HepG2 (cell line): Measurements from ENCODE around the gene PLEKHM2. TPM values are rescaled to one million over a fixed set of nuclear protein-coding genes. Genes with fewer than 3 reads are reported as not detected.

Source experiments
- ATAC-seq: fragments of 200-7000 bp; cut with Tn5 transposase; 3 replicates; pipeline ENCODE4 v1.9.1; 2020; ENCODE audit warnings: mild to moderate bottlenecking, moderate library complexity
- BruUV-seq: library from RNA; stranded (reverse); fragments of 400-500 nt; replicated peaks from 2 replicates; lab custom pipeline; 2021; lab: Mats Ljungman, UMichigan
- CTCF ChIA-PET: fragments of 300-600 bp; formaldehyde crosslinking; extraction: SDS; loops from one replicate; lab custom pipeline; 2021; ENCODE audit warnings: low total read pairs, inconsistent platforms, low intra/inter-chr PET ratio; lab: Yijun Ruan, JAX
- POLR2A ChIA-PET: fragments of 350-600 bp; sonication (Branson Sonifier 250); formaldehyde crosslinking; loops from one replicate; lab custom pipeline; 2020; ENCODE audit warnings: antibody characterized with exemption, inconsistent platforms; lab: Yijun Ruan, JAX
- DNase-seq: peaks from one replicate; pipeline ENCODE4 v3.0.0-alpha.2; 2015; ENCODE audit warnings: low spot score
- FAIRE-seq: peaks from 3 replicates; lab custom pipeline; 2011; peaks lifted over from hg19 to GRCh38; lab: Jason Lieb, UNC
- H2AFZ ChIP-seq: one replicate; pipeline ENCODE4 v1.6.1; 2011; ENCODE audit warnings: low read length, inconsistent platforms
- H3K27ac ChIP-seq: fragments of 300-600 bp; 3 replicates; pipeline ENCODE4 v1.8.0; 2011; ENCODE audit warnings: mixed run types, mild to moderate bottlenecking, mixed read lengths, low read length, inconsistent platforms; ENCODE audit not compliant: insufficient read depth; ENCODE audit errors: extremely low read length
- H3K27me3 ChIP-seq, 2 experiments: fragments of 200-600 bp in 1 of 2; 2 replicates in 1 of 2; 3 replicates in 1 of 2; pipeline versions ENCODE4 v1.6.0 to v1.8.0; 2011; ENCODE audit warnings: low read length in 2 of 2, mild to moderate bottlenecking in 2 of 2, moderate library complexity in 2 of 2, inconsistent platforms in 1 of 2; ENCODE audit not compliant: insufficient read depth in 2 of 2, control insufficient read depth in 1 of 2
- H3K36me3 ChIP-seq, 2 experiments: fragments of 200-600 bp in 1 of 2; replicated peaks in 1 of 2; 2 replicates in 1 of 2; 3 replicates in 1 of 2; pipeline versions ENCODE4 v1.5.1 to v1.8.0; 2011; ENCODE audit warnings: low read length in 2 of 2, inconsistent platforms in 1 of 2; ENCODE audit not compliant: insufficient read depth in 2 of 2, control insufficient read depth in 1 of 2
- H3K4me1 ChIP-seq: 2 replicates; pipeline ENCODE4 v1.5.1; 2012; ENCODE audit warnings: low read length, inconsistent platforms; ENCODE audit not compliant: insufficient read depth
- H3K4me2 ChIP-seq: 2 replicates; pipeline ENCODE4 v1.6.0; 2011; ENCODE audit warnings: low read depth, low read length, inconsistent platforms
- H3K4me3 ChIP-seq, 3 experiments: fragments of 200-600 bp in 1 of 3; sonication (generic), shearing (Covaris generic) in 1 of 3; replicated peaks in 1 of 3; 2 replicates each; pipeline ENCODE4 v1.5.1; 2011 to 2016; ENCODE audit warnings: low read length in 3 of 3, inconsistent platforms in 2 of 3, low read depth in 2 of 3, mild to moderate bottlenecking in 2 of 3, control low read depth in 1 of 3, mixed read lengths in 1 of 3; ENCODE audit not compliant: insufficient read depth in 1 of 3
- H3K79me2 ChIP-seq: one replicate; pipeline ENCODE4 v1.6.1; 2011; ENCODE audit warnings: low read length, inconsistent platforms; ENCODE audit not compliant: insufficient read depth
- H3K9ac ChIP-seq: 2 replicates; pipeline ENCODE4 v1.6.0; 2011; ENCODE audit warnings: mild to moderate bottlenecking, low read depth, low read length, inconsistent platforms; ENCODE audit not compliant: insufficient read depth
- H3K9me3 ChIP-seq: 2 replicates; pipeline ENCODE4 v1.5.1; 2012; ENCODE audit warnings: mild to moderate bottlenecking, low read length
- H4K20me1 ChIP-seq: 2 replicates; pipeline ENCODE4 v1.6.0; 2011; ENCODE audit warnings: inconsistent platforms, mild to moderate bottlenecking, low read length, moderate library complexity; ENCODE audit not compliant: insufficient read depth
- EEA1 ChIP-seq: sonication (generic); formaldehyde crosslinking; IDR thresholded peaks from 2 replicates; pipeline ENCODE4 v1.5.1; 2020; ENCODE audit warnings: mild to moderate bottlenecking, missing genetic modification reagents, borderline replicate concordance
- FOXA3 ChIP-seq: IDR thresholded peaks from 2 replicates; pipeline ENCODE4 v1.6.1; 2016; ENCODE audit warnings: missing genetic modification reagents, missing compliant biosample characterization
- KLF13 ChIP-seq: sonication (generic); formaldehyde crosslinking; IDR thresholded peaks from 2 replicates; pipeline ENCODE4 v1.4.0; 2020; ENCODE audit warnings: mild to moderate bottlenecking, missing genetic modification reagents
- MAFK ChIP-seq, 2 experiments: IDR thresholded peaks in 1 of 2; conservative IDR thresholded peaks in 1 of 2; 2 replicates each; pipeline ENCODE4 v1.6.1; 2011; ENCODE audit warnings: improper control_type of control experiment in 2 of 2, low read length in 2 of 2
- NFKB2 ChIP-seq: sonication (generic); formaldehyde crosslinking; IDR thresholded peaks from 2 replicates; pipeline ENCODE4 v1.4.0; 2020; ENCODE audit warnings: missing genetic modification reagents, borderline replicate concordance
- NFRKB ChIP-seq: fragments of 450-650 bp; IDR thresholded peaks from 2 replicates; pipeline ENCODE4 v1.6.1; 2017
- POLR2A ChIP-seq, 2 experiments: IDR thresholded peaks; 2 replicates each; pipeline ENCODE4 v1.6.1; 2011; ENCODE audit warnings: low read depth in 2 of 2, low read length in 2 of 2, mild to moderate bottlenecking in 1 of 2, moderate library complexity in 1 of 2; ENCODE audit not compliant: insufficient read depth in 1 of 2
- SMARCC2 ChIP-seq: fragments of 450-650 bp; IDR thresholded peaks from 2 replicates; pipeline ENCODE4 v1.6.1; 2017; ENCODE audit warnings: antibody characterized with exemption, mild to moderate bottlenecking
- TAF1 ChIP-seq: sonication (generic); formaldehyde crosslinking; IDR thresholded peaks from 2 replicates; pipeline ENCODE4 v1.4.0; 2020; ENCODE audit warnings: missing genetic modification reagents
- ZNF124 ChIP-seq: sonication (generic); formaldehyde crosslinking; IDR thresholded peaks from 2 replicates; pipeline ENCODE4 v1.4.0; 2020; ENCODE audit warnings: missing genetic modification reagents
- ZNF235 ChIP-seq: sonication (generic); formaldehyde crosslinking; IDR thresholded peaks from 2 replicates; pipeline ENCODE4 v1.8.1; 2023; ENCODE audit warnings: mild to moderate bottlenecking, missing genetic modification reagents, borderline replicate concordance
- ZNF24 ChIP-seq: fragments of 450-650 bp; IDR thresholded peaks from 2 replicates; pipeline ENCODE4 v1.6.1; 2017; ENCODE audit warnings: antibody characterized with exemption, mild to moderate bottlenecking
- ZNF768 ChIP-seq: sonication (generic); formaldehyde crosslinking; IDR thresholded peaks from 2 replicates; pipeline ENCODE4 v1.4.0; 2020; ENCODE audit warnings: missing genetic modification reagents
- WGBS: methylation state at CpG from one replicate; pipeline ENCODE4 v1.1.6; 2017; ENCODE audit warnings: low lambda C conversion rate; 5-methylcytosine and 5-hydroxymethylcytosine counted together
- in situ Hi-C: cut with HindIII; loops from 2 replicates; pipeline ENCODE4 v1.10.0; 2017; ENCODE audit warnings: low pct_unique_long_range_greater_than_20kb; ENCODE audit not compliant: extremely low pct_ligation_motif_present
- intact Hi-C: fragments of 100-400 bp; cut with micrococcal nuclease; formaldehyde crosslinking; loops from one replicate; pipeline ENCODE4 v1.10.0; 2022; ENCODE audit not compliant: unreplicated experiment
- polyA plus RNA-seq, 8 experiments: library from polyadenylated mRNA; depleted of rRNA in 3 of 8; stranded (reverse) in 7 of 8; unstranded in 1 of 8; fragments of >200 nt; fragmentation: Illumina TruSeq in 4 of 8; extraction: Trizol in 4 of 8; gene quantifications; 2 replicates each; pipeline versions ENCODE4 v1.2.1 to v1.2.3, GENCODE V29; 2011 to 2016; ENCODE audit warnings: low read depth in 4 of 8, missing spikeins in 1 of 8, mixed read lengths in 1 of 8; ENCODE audit not compliant: insufficient read depth in 1 of 8
- total RNA-seq, 5 experiments: library from RNA; depleted of rRNA; stranded (reverse); fragments of >200 nt; fragmentation: Illumina TruSeq; extraction: Trizol; gene quantifications; 2 replicates each; pipeline ENCODE4 v1.2.3, GENCODE V29; 2016; ENCODE audit warnings: low read depth in 1 of 5
- TF ChIP-seq, protein P1 (sequence below): sonication (generic); formaldehyde crosslinking; conservative IDR thresholded peaks from 2 replicates; pipeline ENCODE4 v1.8.0; 2022; ENCODE audit warnings: low read depth, missing genetic modification reagents
- TF ChIP-seq, protein P2 (sequence below): sonication (generic); formaldehyde crosslinking; IDR thresholded peaks from 2 replicates; pipeline ENCODE4 v1.4.0; 2020; ENCODE audit warnings: missing genetic modification reagents
- TF ChIP-seq, protein P3 (sequence below): sonication (generic); formaldehyde crosslinking; IDR thresholded peaks from 2 replicates; pipeline ENCODE4 v1.4.0; 2020; ENCODE audit warnings: missing genetic modification reagents

PLEKHM2 gene
- total and polyA plus RNA-seq, 2 of the 13 experiments (the other 11 are each of a cell fraction or from before 2014, with no cell fraction given) = 16.5 to 27.3 TPM

DNA sequence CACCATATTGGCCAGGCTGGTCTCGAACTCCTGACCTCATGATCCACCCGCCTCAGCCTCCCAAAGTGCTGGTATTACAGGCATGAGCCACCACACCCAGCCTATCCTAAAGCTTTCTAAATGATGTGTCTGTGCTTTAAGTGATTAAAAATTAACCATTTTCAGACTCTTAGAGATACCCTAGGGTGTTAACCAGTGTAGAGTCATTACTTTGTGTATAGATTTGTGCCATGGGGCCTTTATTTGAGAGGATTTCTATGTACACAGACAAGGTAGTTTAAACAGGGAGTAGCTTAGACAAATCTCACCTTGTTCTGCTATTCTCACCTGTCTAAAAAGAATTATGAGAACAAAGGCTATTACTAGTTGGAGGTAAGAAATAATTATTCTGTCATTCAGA, 12.7 kb upstream of the PLEKHM2 start (continued):
- no peak for TF ChIP-seq NFRKB

DNA sequence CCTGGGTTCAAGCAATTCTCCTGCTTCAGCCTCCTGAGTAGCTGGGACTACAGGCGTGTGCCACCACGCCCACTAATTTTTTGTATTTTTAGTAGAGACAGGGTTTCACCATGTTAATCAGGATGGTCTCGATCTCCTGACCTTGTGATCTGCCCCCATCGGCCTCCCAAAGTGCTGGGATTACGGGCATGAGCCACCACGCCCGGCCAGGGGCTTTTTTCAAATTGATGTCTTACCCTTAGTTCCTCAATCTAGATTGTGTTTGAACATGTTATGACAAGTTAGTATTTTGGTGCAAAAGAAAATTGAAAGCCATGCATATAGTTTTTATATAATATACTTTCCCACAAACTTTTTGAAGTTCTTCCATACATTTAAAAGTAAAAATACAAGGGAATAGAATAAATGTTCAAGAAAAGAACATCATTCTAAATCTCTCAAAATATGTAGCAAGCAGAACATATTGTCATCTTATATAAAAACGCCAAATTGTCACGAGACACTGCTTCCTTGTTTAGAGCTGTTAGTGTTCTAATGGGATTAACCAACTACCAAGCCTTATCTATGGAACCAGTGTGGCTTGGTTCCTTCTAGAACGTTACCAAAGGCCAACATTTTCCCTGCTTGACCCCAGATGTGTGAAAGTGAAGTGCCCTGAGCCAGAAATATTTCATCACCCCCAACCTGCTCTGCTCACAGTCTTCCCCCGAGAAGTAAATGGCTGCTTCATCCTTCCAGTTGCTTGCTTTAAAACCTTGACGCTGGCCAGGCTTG, 9.5 kb upstream of the PLEKHM2 start:
- POLR2A ChIA-PET = no interaction called here
- Histone ChIP-seq H4K20me1 (no peaks in the 10 kb centered on the region), H3K27me3 (no peaks in the 10 kb centered on the region), H2AFZ (no peak overlapping the region), H3K79me2 (no peaks in the 10 kb centered on the region), H3K4me1 (no peaks in the 10 kb centered on the region), H3K9me3 (no peaks in the 10 kb centered on the region), H3K36me3 (no peaks in the 10 kb centered on the region), H3K27ac (no peak overlapping the region), H3K4me2 (no peak overlapping the region), H3K4me3 (no peak overlapping the region), H3K9ac (no peak overlapping the region)
- no peak for FAIRE-seq
- DNase-seq = no peak
- 53% methylated on average over 12 of the region's 12 CpGs for WGBS
- CTCF ChIA-PET = no interaction called here
- no peak for ATAC-seq
- TF ChIP-seq, protein P1, sequence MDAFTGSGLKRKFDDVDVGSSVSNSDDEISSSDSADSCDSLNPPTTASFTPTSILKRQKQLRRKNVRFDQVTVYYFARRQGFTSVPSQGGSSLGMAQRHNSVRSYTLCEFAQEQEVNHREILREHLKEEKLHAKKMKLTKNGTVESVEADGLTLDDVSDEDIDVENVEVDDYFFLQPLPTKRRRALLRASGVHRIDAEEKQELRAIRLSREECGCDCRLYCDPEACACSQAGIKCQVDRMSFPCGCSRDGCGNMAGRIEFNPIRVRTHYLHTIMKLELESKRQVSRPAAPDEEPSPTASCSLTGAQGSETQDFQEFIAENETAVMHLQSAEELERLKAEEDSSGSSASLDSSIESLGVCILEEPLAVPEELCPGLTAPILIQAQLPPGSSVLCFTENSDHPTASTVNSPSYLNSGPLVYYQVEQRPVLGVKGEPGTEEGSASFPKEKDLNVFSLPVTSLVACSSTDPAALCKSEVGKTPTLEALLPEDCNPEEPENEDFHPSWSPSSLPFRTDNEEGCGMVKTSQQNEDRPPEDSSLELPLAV (CRISPR knock-in tag) = no peak
- TF ChIP-seq MAFK (conservative IDR thresholded peaks at IDR 0.05 in 1 of 2, IDR thresholded peaks at IDR 0.05 in 1 of 2; ENCODE audit: low read length in 2 of 2) = no peak
- TF ChIP-seq TAF1 (CRISPR knock-in tag) = no peak
- no peak for TF ChIP-seq ZNF235 (CRISPR knock-in tag)
- TF ChIP-seq ZNF24 = no peak
- TF ChIP-seq, protein P2, sequence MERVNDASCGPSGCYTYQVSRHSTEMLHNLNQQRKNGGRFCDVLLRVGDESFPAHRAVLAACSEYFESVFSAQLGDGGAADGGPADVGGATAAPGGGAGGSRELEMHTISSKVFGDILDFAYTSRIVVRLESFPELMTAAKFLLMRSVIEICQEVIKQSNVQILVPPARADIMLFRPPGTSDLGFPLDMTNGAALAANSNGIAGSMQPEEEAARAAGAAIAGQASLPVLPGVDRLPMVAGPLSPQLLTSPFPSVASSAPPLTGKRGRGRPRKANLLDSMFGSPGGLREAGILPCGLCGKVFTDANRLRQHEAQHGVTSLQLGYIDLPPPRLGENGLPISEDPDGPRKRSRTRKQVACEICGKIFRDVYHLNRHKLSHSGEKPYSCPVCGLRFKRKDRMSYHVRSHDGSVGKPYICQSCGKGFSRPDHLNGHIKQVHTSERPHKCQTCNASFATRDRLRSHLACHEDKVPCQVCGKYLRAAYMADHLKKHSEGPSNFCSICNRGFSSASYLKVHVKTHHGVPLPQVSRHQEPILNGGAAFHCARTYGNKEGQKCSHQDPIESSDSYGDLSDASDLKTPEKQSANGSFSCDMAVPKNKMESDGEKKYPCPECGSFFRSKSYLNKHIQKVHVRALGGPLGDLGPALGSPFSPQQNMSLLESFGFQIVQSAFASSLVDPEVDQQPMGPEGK = no peak
- no peak for TF ChIP-seq KLF13
- no peak for TF ChIP-seq ZNF124 (CRISPR knock-in tag)
- TF ChIP-seq POLR2A (IDR thresholded peaks at IDR 0.05; ENCODE audit: insufficient read depth in 1 of 2, low read depth in 2 of 2, low read length in 2 of 2) = no peak
- no peak for TF ChIP-seq ZNF768 (CRISPR knock-in tag)
- TF ChIP-seq SMARCC2 = no peak
- TF ChIP-seq, protein P3, sequence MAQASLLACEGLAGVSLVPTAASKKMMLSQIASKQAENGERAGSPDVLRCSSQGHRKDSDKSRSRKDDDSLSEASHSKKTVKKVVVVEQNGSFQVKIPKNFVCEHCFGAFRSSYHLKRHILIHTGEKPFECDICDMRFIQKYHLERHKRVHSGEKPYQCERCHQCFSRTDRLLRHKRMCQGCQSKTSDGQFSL = no peak
- no peak for TF ChIP-seq EEA1 (CRISPR knock-in tag)
- TF ChIP-seq FOXA3 = no peak
- TF ChIP-seq NFKB2 = no peak
- intact Hi-C loops (no loop called here), in situ Hi-C loops (no loop called here)
- BruUV-seq = no TSS peak
